Neural progenitor cell (in vitro differentiated cells): ENCODE results near the gene MAP2K7. TPM values are rescaled to one million over a fixed set of nuclear protein-coding genes. Genes with fewer than 3 reads are reported as not detected.

Experiments
- DNase-seq: peaks from one replicate; pipeline ENCODE4 v3.0.0-alpha.2; 2016; ENCODE audit warnings: low spot score
- H2AFZ ChIP-seq: fragments of 200-600 bp; sonication (generic); replicated peaks from 2 replicates; pipeline ENCODE4 v1.6.1; 2016; ENCODE audit warnings: antibody characterized with exemption
- H3F3A ChIP-seq: fragments of 200-600 bp; sonication (generic); 2 replicates; pipeline ENCODE4 v1.6.1; 2016; ENCODE audit warnings: antibody characterized with exemption, low read depth
- H3K27ac ChIP-seq: fragments of 200-600 bp; sonication (generic); 2 replicates; pipeline ENCODE4 v1.5.1; 2016; ENCODE audit warnings: mild to moderate bottlenecking
- H3K27me3 ChIP-seq: fragments of 200-600 bp; sonication (generic); 2 replicates; pipeline ENCODE4 v1.6.1; 2016; ENCODE audit warnings: mild to moderate bottlenecking, moderate library complexity
- H3K36me3 ChIP-seq: fragments of 200-600 bp; sonication (generic); 2 replicates; pipeline ENCODE4 v1.5.1; 2016
- H3K4me1 ChIP-seq: fragments of 200-600 bp; sonication (generic); 2 replicates; pipeline ENCODE4 v1.6.1; 2016; ENCODE audit warnings: mixed run types
- H3K4me2 ChIP-seq: fragments of 200-600 bp; sonication (generic); 2 replicates; pipeline ENCODE4 v1.6.1; 2016
- H3K4me3 ChIP-seq: fragments of 200-600 bp; sonication (generic); 2 replicates; pipeline ENCODE4 v1.5.1; 2016
- H3K79me2 ChIP-seq: fragments of 200-600 bp; sonication (generic); 2 replicates; pipeline ENCODE4 v1.6.1; 2016; ENCODE audit warnings: low read depth
- H3K9ac ChIP-seq: fragments of 200-600 bp; sonication (generic); 2 replicates; pipeline ENCODE4 v1.6.1; 2016
- H3K9me3 ChIP-seq: fragments of 200-600 bp; sonication (generic); 2 replicates; pipeline ENCODE4 v1.5.1; 2016; ENCODE audit warnings: low read depth
- H4K20me1 ChIP-seq: fragments of 200-600 bp; sonication (generic); 2 replicates; pipeline ENCODE4 v1.6.1; 2016; ENCODE audit warnings: low read depth
- H3K27ac Mint-ChIP-seq: 3 replicates; pipeline ENCODE4 v1.8.0; 2021; ENCODE audit warnings: mixed read lengths
- H3K27me3 Mint-ChIP-seq: 2 replicates; pipeline ENCODE4 v1.8.0; 2022; ENCODE audit warnings: low read depth, mild to moderate bottlenecking, inconsistent platforms, moderate library complexity, mixed read lengths; ENCODE audit not compliant: insufficient read depth
- H3K36me3 Mint-ChIP-seq: 3 replicates; pipeline ENCODE4 v1.8.0; 2021; ENCODE audit warnings: mixed read lengths
- H3K4me1 Mint-ChIP-seq: 3 replicates; pipeline ENCODE4 v1.8.0; 2021; ENCODE audit warnings: mixed read lengths
- H3K4me3 Mint-ChIP-seq: 3 replicates; pipeline ENCODE4 v1.8.0; 2021; ENCODE audit warnings: mild to moderate bottlenecking, moderate library complexity, mixed read lengths
- H3K9me3 Mint-ChIP-seq: 3 replicates; pipeline ENCODE4 v1.8.0; 2020; ENCODE audit warnings: mixed read lengths
- EZH2 ChIP-seq: fragments of 200-600 bp; sonication (generic); IDR thresholded peaks from 2 replicates; pipeline ENCODE4 v1.6.1; 2017; ENCODE audit warnings: antibody characterized with exemption, mild to moderate bottlenecking, moderate library complexity
- EZH2phosphoT487 ChIP-seq: fragments of 200-600 bp; sonication (generic); IDR thresholded peaks from 2 replicates; pipeline ENCODE4 v1.6.1; 2017; ENCODE audit warnings: antibody characterized with exemption
- total RNA-seq: library from RNA; depleted of rRNA; stranded (reverse); fragments of >200 nt; gene quantifications from 2 replicates; pipeline ENCODE4 v1.2.3, GENCODE V29; 2015; ENCODE audit warnings: low replicate concordance
- TF ChIP-seq, protein P1 (sequence below): fragments of 200-600 bp; sonication (generic); IDR thresholded peaks from 2 replicates; pipeline ENCODE4 v1.5.1; 2017; ENCODE audit warnings: antibody characterized with exemption, mild to moderate bottlenecking

The MAP2K7 gene
- total RNA-seq, 1 donor from 2014 or later, result 14.4 TPM

- no peaks in the 10 kb centered on the region for H3K79me2 ChIP-seq
- H2AFZ ChIP-seq, result no peak overlapping the region
- peaks cover 11% of the 10 kb centered on the region for H3K4me1 Mint-ChIP-seq
- H3K27ac Mint-ChIP-seq, result no peak overlapping the region
- peak overlapping the region; percentile 71 for H3K4me3 Mint-ChIP-seq
- peaks cover 53% of the 10 kb centered on the region for H3K27me3 ChIP-seq
- peaks cover 31% of the 10 kb centered on the region for H4K20me1 ChIP-seq
- no peaks in the 10 kb centered on the region for H3K36me3 ChIP-seq
- TF ChIP-seq EZH2phosphoT487 (no peak), EZH2 (no peak)
- TF ChIP-seq, protein P1, sequence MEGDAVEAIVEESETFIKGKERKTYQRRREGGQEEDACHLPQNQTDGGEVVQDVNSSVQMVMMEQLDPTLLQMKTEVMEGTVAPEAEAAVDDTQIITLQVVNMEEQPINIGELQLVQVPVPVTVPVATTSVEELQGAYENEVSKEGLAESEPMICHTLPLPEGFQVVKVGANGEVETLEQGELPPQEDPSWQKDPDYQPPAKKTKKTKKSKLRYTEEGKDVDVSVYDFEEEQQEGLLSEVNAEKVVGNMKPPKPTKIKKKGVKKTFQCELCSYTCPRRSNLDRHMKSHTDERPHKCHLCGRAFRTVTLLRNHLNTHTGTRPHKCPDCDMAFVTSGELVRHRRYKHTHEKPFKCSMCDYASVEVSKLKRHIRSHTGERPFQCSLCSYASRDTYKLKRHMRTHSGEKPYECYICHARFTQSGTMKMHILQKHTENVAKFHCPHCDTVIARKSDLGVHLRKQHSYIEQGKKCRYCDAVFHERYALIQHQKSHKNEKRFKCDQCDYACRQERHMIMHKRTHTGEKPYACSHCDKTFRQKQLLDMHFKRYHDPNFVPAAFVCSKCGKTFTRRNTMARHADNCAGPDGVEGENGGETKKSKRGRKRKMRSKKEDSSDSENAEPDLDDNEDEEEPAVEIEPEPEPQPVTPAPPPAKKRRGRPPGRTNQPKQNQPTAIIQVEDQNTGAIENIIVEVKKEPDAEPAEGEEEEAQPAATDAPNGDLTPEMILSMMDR, result no peak
- H3K27ac ChIP-seq, result no peak overlapping the region
- peaks cover 20% of the 10 kb centered on the region for H3F3A ChIP-seq
- H3K4me1 ChIP-seq, result peaks cover 7% of the 10 kb centered on the region
- no peak for DNase-seq
- no peak overlapping the region for H3K4me2 ChIP-seq
- H3K4me3 ChIP-seq, result no peak overlapping the region
- H3K9ac ChIP-seq, result no peak overlapping the region
- H3K27me3 Mint-ChIP-seq, result peaks cover 32% of the 10 kb centered on the region
- H3K9me3 ChIP-seq, result no peaks in the 10 kb centered on the region
- peaks cover 12% of the 10 kb centered on the region for H3K36me3 Mint-ChIP-seq
- no peaks in the 10 kb centered on the region for H3K9me3 Mint-ChIP-seq
Measured at GRCh38 chr19:7913652-7914051, 10.0 kb downstream of the MAP2K7 start.

- no peak overlapping the region for H3K9ac ChIP-seq
- H3F3A ChIP-seq, result peaks cover 20% of the 10 kb centered on the region
- no peak overlapping the region for H3K27ac ChIP-seq
- no peaks in the 10 kb centered on the region for H3K79me2 ChIP-seq
- H2AFZ ChIP-seq, result no peak overlapping the region
- no peak overlapping the region for H3K4me3 ChIP-seq
- Mint-ChIP-seq H3K36me3 (peaks cover 12% of the 10 kb centered on the region), H3K27me3 (peaks cover 32% of the 10 kb centered on the region), H3K4me3 (no peak overlapping the region), H3K4me1 (peaks cover 11% of the 10 kb centered on the region), H3K27ac (no peak overlapping the region), H3K9me3 (no peaks in the 10 kb centered on the region)
- H4K20me1 ChIP-seq, result peaks cover 29% of the 10 kb centered on the region
- H3K27me3 ChIP-seq, result peaks cover 57% of the 10 kb centered on the region
- no peaks in the 10 kb centered on the region for H3K36me3 ChIP-seq
- H3K4me2 ChIP-seq, result no peak overlapping the region
- no peak for DNase-seq
- no peaks in the 10 kb centered on the region for H3K9me3 ChIP-seq
- H3K4me1 ChIP-seq, result peaks cover 7% of the 10 kb centered on the region
- TF ChIP-seq EZH2phosphoT487, result no peak
- no peak for TF ChIP-seq EZH2
- TF ChIP-seq, protein P1, result no peak
Measured at GRCh38 chr19:7914099-7914498, 10.4 kb downstream of the MAP2K7 start.

DNA sequence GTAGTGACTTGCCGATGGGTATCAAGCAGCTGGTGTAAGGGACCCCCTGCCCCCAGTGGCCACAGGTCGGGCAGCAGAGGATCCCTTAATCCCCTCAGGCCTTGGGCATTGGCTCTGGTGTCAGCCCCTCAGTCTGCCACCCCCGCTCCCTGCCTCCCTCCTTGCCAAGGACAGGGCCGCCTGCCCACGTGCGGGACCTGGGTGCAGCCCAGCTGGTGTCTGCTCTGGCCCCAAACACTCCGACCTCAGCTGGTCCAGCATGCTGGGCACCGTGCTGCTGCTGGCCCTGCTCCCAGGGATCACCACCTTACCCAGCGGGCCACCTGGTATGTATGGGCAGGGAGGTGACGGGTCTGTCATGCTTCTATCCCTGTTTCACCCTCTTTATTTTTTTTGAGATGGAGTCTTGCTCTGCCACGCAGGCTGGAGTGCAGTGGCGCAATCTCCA lies 10.9 kb downstream of the MAP2K7 start, which contains the start of gene TGFBR3L:
TGFBR3L (plus strand) TSS at position 233 of the 448 bp plus-strand sequence.
- H3K9me3 Mint-ChIP-seq, result no peaks in the 10 kb centered on the region
- H3K27ac Mint-ChIP-seq, result no peak within 1 kb of the TSS

More for the DNA sequence above, 10.9 kb downstream of the MAP2K7 start, which contains the start of gene TGFBR3L:
- H3K9me3 ChIP-seq, result no peaks in the 10 kb centered on the region
- TF ChIP-seq EZH2phosphoT487 (no peak), EZH2 (no peak)
- TF ChIP-seq, protein P1, result no peak
- Mint-ChIP-seq H3K4me1 (peaks cover 12% of the 10 kb centered on the region), H3K4me3 (peak within 1 kb of the TSS; percentile 76), H3K27me3 (peaks cover 34% of the 10 kb centered on the region), H3K36me3 (peaks cover 12% of the 10 kb centered on the region)
- H2AFZ ChIP-seq, result no peak within 1 kb of the TSS
- peaks cover 25% of the 10 kb centered on the region for H3F3A ChIP-seq
- H3K9ac ChIP-seq, result no peak within 1 kb of the TSS
- H3K27ac ChIP-seq, result no peak within 1 kb of the TSS
- DNase-seq, result no peak
- no peaks in the 10 kb centered on the region for H3K79me2 ChIP-seq
- H3K36me3 ChIP-seq, result no peaks in the 10 kb centered on the region
- peaks cover 8% of the 10 kb centered on the region for H3K4me1 ChIP-seq
- peaks cover 62% of the 10 kb centered on the region for H3K27me3 ChIP-seq
- H4K20me1 ChIP-seq, result peaks cover 27% of the 10 kb centered on the region
- no peak within 1 kb of the TSS for H3K4me2 ChIP-seq
- no peak within 1 kb of the TSS for H3K4me3 ChIP-seq
